ENCODE measurements around the gene SOX6. TPM values are rescaled to one million over a fixed set of nuclear protein-coding genes. Genes with fewer than 3 reads are reported as not detected.

The SOX6 gene
- total RNA-seq, 1 experiment from 2014 or later = not detected

GRCh38 chr11:16124390-16124789 lies 232.0 kb downstream of the SOX6 start:
- Histone ChIP-seq H3K9me3 (no peaks in the 10 kb centered on the region), H3K27me3 (no peaks in the 10 kb centered on the region), H3K4me3 (no peak overlapping the region), H3K36me3 (no peaks in the 10 kb centered on the region)
- DNase-seq = no peak

GRCh38 chr11:16121853-16122252 lies 234.5 kb downstream of the SOX6 start:
- Histone ChIP-seq H3K27me3 (no peaks in the 10 kb centered on the region), H3K9me3 (no peaks in the 10 kb centered on the region), H3K4me3 (no peak overlapping the region), H3K36me3 (no peaks in the 10 kb centered on the region)
- no peak for DNase-seq

DNA sequence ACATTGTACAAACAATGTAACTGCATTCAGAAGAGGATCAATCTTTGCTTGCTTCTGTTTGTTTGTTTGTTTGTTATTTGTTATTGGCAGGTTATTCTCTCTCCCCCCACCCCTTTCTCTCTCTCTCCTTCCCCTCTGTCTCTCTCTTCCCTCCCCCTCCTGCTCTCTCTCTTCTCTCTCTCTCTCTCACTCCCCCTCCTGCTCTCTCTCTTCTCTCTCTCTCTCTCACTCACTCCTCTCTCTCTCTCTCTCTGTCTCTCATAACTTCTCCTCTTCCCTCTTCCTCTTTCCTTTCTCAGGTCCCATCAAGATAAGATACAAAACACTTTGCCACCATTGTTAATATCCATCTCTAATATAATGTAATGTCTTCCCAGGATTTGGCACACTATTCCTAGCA lies 236.3 kb downstream of the SOX6 start:
- no peak for DNase-seq
- H3K36me3 ChIP-seq = no peaks in the 10 kb centered on the region
- H3K27me3 ChIP-seq = no peaks in the 10 kb centered on the region
- H3K4me3 ChIP-seq = no peak overlapping the region
- H3K9me3 ChIP-seq = no peaks in the 10 kb centered on the region

- Histone ChIP-seq H3K27me3 (no peaks in the 10 kb centered on the region), H3K9me3 (no peaks in the 10 kb centered on the region), H3K4me3 (no peak overlapping the region), H3K36me3 (no peaks in the 10 kb centered on the region)
- no peak for DNase-seq
These were observed 238.2 kb downstream of the SOX6 start for GRCh38 chr11:16117989-16118756.

- DNase-seq = no peak
- Histone ChIP-seq H3K4me3 (no peak overlapping the region), H3K36me3 (no peaks in the 10 kb centered on the region), H3K9me3 (no peaks in the 10 kb centered on the region), H3K27me3 (no peaks in the 10 kb centered on the region)
These were observed 241.1 kb downstream of the SOX6 start for GRCh38 chr11:16114978-16115871.

DNA sequence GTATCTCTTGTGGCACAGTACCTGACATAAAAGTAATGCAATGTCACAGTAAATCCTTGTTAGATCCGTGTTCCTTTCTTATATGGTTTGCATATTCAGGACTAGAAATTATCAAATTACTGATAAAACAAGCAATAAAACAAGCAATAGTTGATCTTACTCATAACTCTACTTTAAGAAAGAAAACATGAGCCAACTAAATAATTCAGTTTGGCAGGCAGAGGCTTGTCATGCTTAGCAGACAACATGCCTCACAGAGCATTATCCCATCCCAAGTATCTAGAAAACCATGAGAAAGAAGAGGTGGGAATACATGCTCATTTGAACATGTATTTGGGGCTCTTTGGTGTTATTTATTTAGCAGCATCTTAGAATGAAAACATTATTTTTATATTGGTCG lies 241.9 kb downstream of the SOX6 start:
- H3K9me3 ChIP-seq = no peaks in the 10 kb centered on the region
- no peaks in the 10 kb centered on the region for H3K27me3 ChIP-seq
- no peaks in the 10 kb centered on the region for H3K36me3 ChIP-seq
- H3K4me3 ChIP-seq = no peak overlapping the region
- no peak for DNase-seq

DNA sequence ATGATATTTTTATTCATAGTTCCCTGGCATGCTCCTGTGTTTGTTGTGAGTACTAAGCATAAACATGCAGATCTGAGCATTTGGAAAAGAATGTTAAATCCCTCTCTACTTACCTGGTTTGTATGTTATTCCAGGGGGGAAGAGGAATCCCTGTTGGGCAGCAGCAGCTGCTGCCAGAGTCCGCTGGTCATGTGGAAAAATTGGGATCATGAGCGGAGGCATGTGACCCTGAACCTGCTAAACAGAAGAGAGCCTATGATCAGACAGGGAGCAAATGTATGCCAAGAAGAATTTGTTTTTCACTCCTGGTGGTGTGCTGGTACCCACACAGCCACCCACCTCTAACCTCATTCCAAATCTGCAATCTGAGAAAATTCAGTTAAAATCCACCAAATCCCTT lies 244.7 kb downstream of the SOX6 start:
- DNase-seq = no peak
- no peaks in the 10 kb centered on the region for H3K27me3 ChIP-seq
- H3K4me3 ChIP-seq = no peak overlapping the region
- H3K36me3 ChIP-seq = no peaks in the 10 kb centered on the region
- no peaks in the 10 kb centered on the region for H3K9me3 ChIP-seq

GRCh38 chr11:16110886-16111285 lies 245.5 kb downstream of the SOX6 start:
- Histone ChIP-seq H3K27me3 (no peaks in the 10 kb centered on the region), H3K36me3 (no peaks in the 10 kb centered on the region), H3K9me3 (no peaks in the 10 kb centered on the region), H3K4me3 (no peak overlapping the region)
- DNase-seq = no peak

DNA sequence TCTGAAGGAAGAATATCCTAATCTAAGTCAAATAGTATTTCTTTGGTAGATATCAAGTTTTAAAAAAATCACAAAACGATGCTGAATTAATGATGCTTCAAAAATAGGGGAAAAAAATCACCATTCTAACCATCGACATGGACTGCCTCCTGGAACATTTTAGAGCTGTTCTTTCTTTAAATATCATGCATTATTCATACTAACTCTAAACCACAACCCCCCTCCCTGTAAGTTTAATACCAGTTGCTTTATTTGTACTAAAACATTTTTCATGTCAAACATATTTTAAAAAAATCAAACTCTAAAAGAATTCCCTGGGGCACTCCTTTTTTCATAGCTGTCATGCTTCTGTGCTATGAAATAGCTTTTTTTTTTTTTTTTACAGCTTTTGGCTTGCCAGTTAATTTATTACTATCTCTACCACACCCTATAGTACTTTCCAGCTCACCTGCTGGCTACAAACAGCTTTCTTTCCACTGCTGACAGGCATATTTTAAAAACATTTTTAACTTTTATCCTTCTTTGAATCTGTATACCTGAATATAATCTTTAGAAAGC lies 256.9 kb downstream of the SOX6 start:
- no peak for DNase-seq
- H3K9me3 ChIP-seq = no peaks in the 10 kb centered on the region
- no peaks in the 10 kb centered on the region for H3K27me3 ChIP-seq
- no peak overlapping the region for H3K4me3 ChIP-seq
- no peaks in the 10 kb centered on the region for H3K36me3 ChIP-seq

- H3K27me3 ChIP-seq = no peaks in the 10 kb centered on the region
- no peak overlapping the region for H3K4me3 ChIP-seq
- no peak for DNase-seq
These were observed 257.7 kb downstream of the SOX6 start for GRCh38 chr11:16098526-16099205.

DNA sequence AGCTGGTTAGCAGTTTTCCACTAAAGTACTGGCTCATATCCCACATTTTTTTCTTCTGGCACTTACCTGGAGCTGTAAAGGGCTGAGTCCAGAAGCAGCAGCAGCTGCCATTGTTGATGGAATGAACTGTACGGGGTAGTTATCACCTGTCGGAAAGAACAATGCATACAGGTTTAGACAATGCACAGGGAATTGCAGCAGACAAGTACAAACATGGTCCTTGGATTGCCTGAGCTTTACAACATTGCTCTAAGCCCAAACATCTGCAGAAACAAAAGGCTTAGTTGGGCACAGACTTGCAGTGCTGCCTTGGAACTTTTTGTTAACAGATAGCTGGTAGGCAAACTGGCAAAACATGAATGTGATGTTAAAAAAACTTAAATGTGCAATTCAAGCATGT lies 258.8 kb downstream of the SOX6 start:
- DNase-seq = no peak
- Histone ChIP-seq H3K27me3 (no peaks in the 10 kb centered on the region), H3K9me3 (no peaks in the 10 kb centered on the region), H3K36me3 (no peaks in the 10 kb centered on the region), H3K4me3 (no peak overlapping the region)

More at GRCh38 chr11:16098526-16099205, 257.7 kb downstream of the SOX6 start:
- Histone ChIP-seq H3K36me3 (no peaks in the 10 kb centered on the region), H3K9me3 (no peaks in the 10 kb centered on the region)

GRCh38 chr11:16096336-16096735 lies 260.0 kb downstream of the SOX6 start:
- DNase-seq = no peak
- Histone ChIP-seq H3K4me3 (no peak overlapping the region), H3K36me3 (no peaks in the 10 kb centered on the region), H3K27me3 (no peaks in the 10 kb centered on the region), H3K9me3 (no peaks in the 10 kb centered on the region)

- no peaks in the 10 kb centered on the region for H3K9me3 ChIP-seq
- H3K36me3 ChIP-seq = no peaks in the 10 kb centered on the region
- no peak overlapping the region for H3K4me3 ChIP-seq
- DNase-seq = no peak
- H3K27me3 ChIP-seq = no peaks in the 10 kb centered on the region
These were observed 260.6 kb downstream of the SOX6 start for GRCh38 chr11:16095756-16096155.

GRCh38 chr11:16093889-16094653 lies 262.3 kb downstream of the SOX6 start:
- Histone ChIP-seq H3K4me3 (no peak overlapping the region), H3K36me3 (no peaks in the 10 kb centered on the region), H3K27me3 (no peaks in the 10 kb centered on the region), H3K9me3 (no peaks in the 10 kb centered on the region)
- no peak for DNase-seq

DNA sequence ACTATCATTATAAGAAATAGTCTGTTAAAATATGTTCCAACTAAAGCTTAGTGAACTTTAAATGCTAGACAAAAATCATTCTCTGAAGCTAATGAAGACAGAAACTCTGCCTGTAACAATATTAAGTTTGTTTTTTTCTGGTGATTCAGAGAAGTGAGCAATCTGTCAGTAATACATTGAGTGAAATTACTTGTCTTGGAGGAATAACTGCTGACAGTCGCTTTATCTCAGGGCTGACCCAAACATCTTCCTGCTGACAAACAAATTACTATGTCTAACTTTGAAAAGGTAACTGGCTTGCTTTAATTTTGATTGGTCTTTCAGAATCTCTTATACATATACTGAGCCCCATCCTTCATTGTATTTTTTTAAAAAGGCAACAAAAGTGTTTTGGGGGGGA lies 264.5 kb downstream of the SOX6 start:
- H3K36me3 ChIP-seq = no peaks in the 10 kb centered on the region
- DNase-seq = no peak
- no peaks in the 10 kb centered on the region for H3K9me3 ChIP-seq
- H3K27me3 ChIP-seq = no peaks in the 10 kb centered on the region
- no peak overlapping the region for H3K4me3 ChIP-seq

DNA sequence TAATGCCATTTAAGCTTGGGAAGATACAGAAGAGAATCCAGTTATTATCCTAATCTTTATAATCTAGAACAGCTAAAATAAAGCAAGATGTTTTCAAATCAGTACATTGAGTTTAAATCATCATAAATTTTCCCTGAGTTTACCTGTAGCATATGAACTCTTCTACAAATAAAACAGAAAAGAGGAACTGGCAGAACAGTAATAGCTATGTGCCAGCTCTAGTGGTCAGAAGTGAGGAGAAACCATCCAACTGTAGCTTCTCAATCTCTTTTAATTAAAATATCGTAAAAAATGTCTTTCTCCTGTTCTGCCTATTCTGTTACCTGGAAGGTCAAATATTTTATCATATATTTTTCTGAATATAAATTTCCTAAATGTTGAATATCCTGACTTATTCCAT lies 266.9 kb downstream of the SOX6 start:
- no peak for DNase-seq
- Histone ChIP-seq H3K4me3 (no peak overlapping the region), H3K27me3 (no peaks in the 10 kb centered on the region), H3K9me3 (no peaks in the 10 kb centered on the region), H3K36me3 (no peaks in the 10 kb centered on the region)
